Ovary (tissue), 3 donors: ENCODE data around the gene ALDH7A1.

ENCODE experiments used
- EP300 ChIP-seq: sonication (generic); formaldehyde crosslinking; IDR thresholded peaks from one replicate; pipeline ENCODE4 v1.6.1; 2017; ENCODE audit warnings: antibody characterized with exemption
- TF ChIP-seq, protein P1 (sequence below), 3 donors: fragments of 450-650 bp in 2 of 3; fragments of 200-600 bp in 1 of 3; IDR thresholded peaks; one replicate each; pipeline versions ENCODE4 v1.5.1 to v1.8.0; 2016 to 2022; ENCODE audit warnings: antibody characterized with exemption in 3 of 3, mild to moderate bottlenecking in 1 of 3
- donor health status: DM: no; HTN: no; CAD: no.

DNA sequence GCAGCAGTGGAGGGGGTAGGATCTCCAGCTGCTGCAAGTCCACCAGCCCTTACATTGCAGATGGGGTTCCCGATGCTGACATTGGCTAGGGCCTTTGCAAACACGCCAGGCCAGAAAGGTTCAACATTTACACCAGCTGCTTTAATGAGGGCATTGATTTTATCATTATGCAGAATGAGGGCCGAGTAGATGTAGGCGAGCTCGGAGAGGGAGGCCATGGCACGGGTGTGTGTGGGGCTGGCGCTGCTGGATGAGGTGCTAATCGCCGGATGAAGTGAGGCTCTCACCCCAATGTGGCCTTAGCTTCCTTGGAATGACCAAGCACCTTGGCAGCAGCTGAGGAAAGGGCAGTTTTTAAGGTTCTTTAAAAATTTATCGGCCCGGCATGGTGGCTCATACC lies 33.1 kb upstream of the ALDH7A1 start:
- TF ChIP-seq EP300 = no peak
- TF ChIP-seq, protein P1, sequence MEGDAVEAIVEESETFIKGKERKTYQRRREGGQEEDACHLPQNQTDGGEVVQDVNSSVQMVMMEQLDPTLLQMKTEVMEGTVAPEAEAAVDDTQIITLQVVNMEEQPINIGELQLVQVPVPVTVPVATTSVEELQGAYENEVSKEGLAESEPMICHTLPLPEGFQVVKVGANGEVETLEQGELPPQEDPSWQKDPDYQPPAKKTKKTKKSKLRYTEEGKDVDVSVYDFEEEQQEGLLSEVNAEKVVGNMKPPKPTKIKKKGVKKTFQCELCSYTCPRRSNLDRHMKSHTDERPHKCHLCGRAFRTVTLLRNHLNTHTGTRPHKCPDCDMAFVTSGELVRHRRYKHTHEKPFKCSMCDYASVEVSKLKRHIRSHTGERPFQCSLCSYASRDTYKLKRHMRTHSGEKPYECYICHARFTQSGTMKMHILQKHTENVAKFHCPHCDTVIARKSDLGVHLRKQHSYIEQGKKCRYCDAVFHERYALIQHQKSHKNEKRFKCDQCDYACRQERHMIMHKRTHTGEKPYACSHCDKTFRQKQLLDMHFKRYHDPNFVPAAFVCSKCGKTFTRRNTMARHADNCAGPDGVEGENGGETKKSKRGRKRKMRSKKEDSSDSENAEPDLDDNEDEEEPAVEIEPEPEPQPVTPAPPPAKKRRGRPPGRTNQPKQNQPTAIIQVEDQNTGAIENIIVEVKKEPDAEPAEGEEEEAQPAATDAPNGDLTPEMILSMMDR (IDR thresholded peaks at IDR 0.05) = no peak
